Activated CD4-positive, alpha-beta T cell treated with anti-CD3 and anti-CD28 coated beads, Interleukin-10, Interleukin-2, amounts not matched to agents 100 ng/mL and 50 ng/mL, durations not matched to agents 16 hours and 8 hours (primary cell): ENCODE data around the gene VMP1.
"Not testable (repeated sequence)": the region's sequence is repeated elsewhere in the genome, so short reads cannot be mapped to it uniquely, and the experiment has no call there.

Experiments
- DNase-seq: peaks from one replicate; pipeline ENCODE4 v3.0.0-alpha.2; 2020

Gene VMP1

DNA sequence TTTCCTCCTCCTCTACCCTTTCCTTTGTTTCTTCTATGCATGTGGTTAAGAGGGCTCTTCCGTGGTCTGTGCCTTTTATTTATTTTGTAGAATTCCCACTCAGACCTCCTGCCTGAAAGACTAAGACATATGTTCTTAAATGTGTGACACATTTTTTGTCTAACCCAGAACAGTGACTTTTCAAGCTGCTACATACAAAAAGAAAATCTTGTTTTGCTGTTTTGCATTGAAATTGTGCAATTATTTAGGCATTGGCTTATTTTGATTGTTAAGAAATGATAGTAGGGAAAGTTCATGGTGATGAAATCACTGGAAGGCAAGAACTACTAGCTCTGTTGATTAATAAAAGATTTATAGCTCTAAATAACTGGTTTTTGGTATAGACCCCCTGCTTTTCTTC is 108.5 kb downstream of the VMP1 start:
- no peak for DNase-seq

DNA sequence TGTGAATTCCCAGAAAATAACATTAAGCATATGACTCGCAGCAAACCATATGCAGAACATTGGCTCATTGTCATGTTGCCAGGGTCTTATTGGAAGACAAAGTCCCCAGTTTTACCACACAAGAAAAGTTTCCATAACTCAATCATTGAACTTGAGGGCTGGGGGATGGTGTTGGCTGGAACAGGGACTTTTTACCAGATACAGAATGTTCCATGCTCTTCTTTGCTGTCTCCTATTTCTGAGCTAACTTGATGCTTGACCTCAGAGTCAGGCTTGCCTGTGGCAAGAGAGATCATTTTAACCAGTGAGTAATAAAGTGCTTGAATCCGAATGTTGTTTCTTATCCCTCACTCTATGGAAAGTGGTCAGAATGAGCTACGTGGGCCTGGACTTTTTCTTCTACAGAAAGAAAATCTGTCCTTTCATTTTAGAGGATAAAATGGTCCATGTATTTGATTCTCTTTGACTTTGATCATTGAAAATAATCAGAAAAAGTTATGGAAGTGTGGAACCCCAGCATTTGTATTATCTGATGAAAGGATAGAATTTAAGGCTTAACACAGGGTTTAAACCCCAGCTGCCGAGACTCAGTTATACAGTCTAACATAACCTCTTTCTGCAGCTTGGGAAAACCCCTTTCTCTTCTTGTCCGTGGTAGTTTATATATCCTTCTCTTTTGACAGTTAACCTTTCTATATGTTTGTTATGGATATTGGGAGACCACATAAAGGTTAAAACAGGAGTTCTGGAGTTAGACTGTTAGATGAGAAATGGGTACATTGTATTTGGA is 118.3 kb downstream of the VMP1 start:
- peak; percentile 78 for DNase-seq

DNA sequence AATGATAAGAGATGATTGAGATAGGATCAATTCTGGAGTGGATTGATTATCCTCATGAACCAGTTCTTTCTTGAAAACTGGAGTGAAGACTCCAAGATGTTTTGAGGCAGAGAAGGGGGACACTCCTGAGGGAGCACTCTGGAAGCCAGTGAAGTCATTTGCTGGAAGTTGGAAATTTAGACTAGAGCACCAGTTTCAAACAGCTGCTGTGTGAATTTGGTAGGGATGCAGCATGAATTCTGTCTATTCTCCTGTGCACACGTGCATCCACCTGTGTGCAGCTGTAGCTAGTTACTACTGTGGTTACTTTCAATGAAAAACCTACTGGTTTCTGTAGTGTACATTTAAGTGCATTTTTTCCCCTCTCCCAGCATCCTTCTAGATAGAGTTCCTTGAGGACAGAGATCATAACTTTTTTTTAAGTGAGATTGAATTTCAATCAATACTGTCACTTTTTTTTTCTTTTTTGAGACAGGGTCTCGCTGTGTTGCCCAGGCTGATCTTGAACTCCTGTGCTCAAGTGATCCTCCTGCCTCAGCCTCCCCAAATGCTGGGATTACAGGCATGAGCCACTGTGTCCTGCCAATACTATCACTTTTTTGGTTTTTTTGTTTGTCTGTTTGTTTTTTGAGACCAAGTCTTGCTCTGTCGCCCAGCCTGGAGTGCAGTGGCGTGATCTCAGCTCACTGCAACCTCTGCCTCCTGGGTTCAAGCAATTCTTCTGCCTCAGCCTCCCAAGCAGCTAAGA is 119.4 kb downstream of the VMP1 start:
- no peak for DNase-seq

DNA sequence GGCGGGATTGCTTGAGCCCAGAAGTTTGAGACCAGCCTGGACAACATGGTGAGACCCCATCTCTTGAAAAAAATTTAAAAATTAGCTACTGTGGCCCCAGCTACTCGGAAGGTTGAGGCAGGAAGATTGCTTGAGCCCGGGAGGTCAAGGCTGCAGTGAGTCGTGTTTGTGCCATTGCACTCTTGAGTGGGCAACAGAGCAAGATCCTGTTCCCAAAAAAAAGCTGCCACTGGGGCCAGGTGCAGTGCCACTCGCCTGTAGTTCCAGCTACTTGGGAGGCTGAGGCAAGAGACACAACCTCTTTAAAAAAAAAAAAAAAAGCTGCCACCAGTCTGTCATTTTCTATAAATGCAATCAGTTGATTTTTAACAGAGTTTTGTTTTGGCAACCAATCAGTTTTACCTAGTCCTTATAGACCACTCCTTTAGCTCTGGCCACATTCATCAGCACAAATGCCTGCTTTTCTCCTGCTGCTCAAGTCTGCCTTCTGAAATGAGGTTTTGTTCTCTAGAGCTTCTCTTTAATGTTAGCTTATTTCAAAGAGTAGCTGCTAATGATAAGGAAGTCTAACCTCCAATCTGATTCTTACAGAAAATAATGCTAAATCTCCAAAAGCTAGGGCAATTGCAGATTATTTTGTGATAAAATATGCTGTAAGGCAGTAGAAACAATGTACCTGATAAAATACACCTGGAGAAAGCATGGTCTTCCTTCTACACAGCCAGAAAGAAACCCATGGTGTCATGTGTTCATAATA is 120.4 kb downstream of the VMP1 start:
- DNase-seq = peak; percentile 76

DNA sequence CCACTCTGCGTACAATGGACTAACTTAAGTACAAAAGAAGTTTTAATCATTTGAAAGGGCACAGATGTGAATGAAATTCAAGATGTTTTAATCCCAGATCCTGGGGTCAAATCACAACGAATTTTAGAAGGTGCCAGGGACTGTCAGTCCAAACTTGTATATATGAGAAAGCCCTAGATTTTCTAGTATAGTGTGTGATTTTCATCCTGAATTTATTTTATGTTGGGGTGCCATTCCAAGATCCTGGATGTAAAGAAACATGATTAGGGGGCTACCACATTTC is 121.0 kb downstream of the VMP1 start:
- DNase-seq = no peak

DNA sequence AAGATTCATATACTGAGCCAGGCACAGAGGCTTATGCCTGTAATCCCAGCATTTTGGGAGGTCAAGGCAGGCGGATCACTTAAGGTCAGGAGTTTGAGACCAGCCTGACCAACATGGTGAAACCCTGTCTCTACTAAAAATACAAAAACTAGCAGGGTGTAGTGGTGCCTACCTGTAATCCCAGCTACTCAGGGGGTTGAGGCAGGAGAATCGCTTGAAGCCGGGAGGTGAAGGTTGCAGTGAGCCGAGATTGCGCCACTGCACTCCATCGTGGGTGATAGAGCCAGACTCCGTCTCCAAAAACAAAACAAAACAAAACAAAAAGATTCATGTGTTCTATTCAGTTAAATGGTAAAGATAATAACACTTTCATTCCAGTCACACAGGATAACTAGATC is 121.4 kb downstream of the VMP1 start:
- DNase-seq = not testable (repeated sequence)

DNA sequence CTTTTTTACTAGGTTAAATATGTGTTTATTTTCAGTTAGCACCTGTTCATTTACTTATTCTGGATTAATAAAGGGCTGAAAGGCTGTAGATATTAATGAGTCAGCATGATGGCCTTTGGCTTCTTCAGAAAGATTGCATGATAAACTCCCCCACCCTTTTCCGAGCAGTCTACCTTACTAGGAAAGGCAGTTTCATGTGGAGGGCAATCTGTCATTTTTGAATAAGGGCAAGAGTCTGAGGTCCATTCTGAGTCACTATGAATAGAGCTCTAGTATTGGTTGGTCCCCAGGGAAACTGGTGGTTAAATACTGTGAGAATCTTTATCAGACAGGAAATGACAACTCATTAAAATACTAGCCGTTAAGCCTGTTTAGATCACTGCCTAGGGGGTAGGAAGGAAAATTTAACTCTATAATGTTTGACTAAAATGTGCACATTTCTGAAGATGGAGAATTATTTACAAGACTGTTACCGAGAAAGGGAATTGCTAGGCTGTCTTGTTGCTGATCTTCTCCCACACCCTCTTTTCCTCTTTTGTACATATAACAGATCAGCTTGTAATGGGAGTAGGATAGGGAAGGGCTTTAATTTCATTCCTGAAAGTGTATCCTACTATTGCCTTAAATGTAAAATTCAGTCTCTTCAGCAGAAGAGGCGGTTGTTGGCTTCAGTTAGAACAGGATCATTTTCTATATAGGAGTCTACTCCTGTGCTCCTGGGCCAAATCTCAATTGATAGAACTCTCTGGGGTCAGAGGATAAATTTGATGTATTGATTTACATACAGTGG is 122.0 kb downstream of the VMP1 start:
- DNase-seq = peak; percentile 98

DNA sequence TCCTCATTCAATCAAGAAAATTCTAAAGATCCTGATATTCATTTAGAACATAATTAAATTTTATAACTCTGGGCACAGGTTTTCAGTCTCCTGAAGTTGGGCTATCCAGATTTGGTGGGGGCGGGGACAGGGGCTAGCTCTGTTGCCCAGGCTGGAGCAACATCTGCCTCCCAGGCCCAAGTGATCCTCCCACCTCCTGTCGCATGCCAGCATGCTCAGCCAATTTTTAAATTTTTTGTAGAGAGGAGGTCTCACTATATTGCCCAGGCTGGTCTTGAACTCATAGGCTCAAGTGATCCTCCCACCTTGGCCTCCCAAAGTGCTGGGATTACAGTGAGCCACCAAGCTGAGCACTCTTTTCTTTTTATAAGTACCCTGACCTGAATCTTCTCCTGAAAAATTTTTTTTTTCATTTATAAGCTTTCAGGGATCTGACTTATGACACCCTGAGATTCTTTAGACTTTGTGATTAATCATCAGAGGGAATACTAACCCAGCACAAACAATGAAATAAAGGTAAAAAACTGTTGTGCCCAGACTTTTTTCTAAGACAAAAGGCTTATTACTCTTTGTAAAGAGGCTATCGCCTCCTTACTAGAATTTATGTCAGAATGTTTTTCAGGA is 122.7 kb downstream of the VMP1 start:
- DNase-seq = peak; percentile 87

DNA sequence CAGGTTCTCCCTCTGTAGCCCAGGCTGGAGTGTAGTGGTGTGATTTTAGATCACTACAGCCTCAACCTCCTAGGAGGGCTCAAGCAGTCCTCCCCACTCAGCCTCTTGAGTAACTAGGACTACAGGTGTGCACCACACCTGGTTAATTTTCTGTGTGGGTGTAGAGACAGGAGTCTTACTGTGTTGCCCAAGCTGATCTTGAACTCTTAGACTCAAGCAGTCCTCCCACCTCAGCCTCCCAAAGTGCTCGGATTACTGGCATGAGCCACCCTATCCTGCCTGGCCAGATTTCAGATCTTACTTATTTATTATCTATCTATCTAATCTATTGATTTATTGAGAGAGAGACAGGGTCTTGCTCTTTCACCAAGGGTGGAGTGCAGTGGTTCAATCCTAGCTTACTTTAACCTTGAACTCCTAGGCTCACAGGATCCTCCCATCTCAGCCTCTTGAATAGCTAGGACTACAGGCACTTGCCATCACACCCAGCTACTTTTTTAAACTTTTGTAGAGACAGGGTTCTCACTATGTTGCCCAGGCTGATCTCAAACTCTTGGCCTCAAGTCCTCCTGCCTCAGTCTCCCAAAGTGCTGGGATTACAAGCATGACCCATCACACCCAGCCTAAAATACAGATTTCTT is 123.5 kb downstream of the VMP1 start:
- peak; percentile 50 for DNase-seq

DNA sequence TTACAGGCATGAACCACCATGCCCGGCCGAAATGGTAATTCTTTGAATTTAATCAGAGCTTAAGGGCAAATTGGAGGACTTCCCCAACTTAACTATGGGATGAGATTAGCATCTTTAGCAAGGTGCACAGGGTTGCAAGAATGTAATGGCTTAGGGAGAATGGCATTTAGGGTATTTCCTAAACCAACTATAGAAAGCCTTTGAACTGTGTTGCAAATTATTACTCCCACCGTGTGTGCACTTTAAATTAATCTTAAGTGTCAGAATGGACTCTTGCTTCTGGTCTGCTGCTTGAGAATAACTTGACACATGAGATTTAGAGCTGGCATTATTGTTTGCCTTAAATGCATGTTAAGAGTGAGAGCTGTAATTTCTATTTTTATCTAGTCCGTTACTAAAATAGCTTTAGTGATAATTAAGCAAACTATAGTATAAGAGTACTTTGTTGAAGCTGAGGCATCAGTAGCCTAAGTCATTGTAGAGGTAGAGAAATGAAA is 125.5 kb downstream of the VMP1 start:
- DNase-seq = peak; percentile 42

DNA sequence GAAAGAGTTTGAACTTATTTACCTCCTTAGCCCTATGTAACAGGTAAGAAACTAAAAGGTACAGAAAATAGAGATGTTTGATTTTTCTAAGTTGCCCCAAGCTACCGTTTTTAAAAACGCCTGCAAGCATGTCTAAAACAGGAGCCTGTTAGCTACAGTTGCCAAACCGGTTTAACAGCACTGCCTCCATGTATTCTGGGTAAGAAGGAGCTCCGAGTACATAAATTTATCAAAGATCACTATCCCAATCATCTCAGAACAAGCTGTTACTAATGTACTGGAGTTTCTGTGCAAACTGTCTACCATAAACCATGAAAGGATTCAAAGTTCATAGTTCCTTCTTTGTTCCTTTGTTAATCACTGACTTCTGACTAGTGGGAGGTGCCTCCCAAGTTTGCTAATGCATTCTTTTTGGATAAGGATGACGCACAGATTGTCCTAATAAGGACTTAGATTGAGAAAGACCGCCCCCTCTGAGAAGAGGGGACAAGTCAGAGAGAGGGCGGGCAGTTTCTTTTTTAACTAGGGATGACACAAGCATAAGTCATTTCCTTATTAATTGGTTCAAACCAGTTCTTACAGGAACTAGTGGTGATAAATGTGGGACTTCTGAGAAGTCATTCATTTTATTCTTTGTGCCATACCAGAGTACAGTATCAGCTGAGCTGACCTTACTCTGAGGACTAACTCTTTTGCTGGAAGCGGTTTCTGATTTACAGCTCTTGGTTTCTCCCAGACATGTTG is 130.0 kb downstream of the VMP1 start:
- peak; percentile 98 for DNase-seq

DNA sequence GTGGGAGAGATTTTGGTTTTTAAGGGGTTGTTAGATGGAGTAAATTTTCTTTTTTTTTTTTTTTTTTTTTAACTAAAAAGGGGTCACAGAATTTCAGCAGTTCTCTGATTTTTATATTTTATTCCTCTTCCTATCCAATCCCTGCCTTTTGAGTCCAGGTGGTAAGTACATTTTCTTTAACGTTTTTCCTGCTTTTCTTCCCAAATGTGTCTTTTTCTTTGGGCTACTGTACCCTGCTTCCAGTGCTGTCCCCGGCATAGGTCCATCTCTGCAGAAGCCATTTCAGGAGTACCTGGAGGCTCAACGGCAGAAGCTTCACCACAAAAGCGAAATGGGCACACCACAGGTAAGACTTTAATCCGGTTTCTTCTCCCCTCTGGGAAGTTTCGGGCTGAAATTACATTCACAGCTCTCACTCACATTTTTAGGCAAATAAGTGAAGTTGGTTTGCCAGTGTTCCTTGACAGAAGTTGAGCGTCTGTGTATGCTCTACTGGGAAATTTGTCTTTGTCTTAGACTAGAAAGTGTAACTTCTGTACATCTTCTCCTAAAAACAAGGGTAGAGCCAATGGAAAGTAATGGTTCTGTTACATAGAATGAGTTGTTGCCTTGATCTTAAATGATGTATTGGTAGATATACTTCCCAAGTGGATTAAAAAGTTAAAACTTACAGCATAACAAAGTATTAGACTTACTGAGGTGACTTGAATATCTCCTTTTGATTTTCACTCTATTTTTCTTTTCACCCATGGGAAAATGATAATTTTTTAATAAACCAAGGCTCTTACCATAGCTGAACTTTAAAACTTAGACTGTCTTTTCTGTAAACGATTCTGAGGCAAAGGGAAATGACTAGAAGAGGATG is 130.8 kb downstream of the VMP1 start:
- peak; percentile 76 for DNase-seq

DNA sequence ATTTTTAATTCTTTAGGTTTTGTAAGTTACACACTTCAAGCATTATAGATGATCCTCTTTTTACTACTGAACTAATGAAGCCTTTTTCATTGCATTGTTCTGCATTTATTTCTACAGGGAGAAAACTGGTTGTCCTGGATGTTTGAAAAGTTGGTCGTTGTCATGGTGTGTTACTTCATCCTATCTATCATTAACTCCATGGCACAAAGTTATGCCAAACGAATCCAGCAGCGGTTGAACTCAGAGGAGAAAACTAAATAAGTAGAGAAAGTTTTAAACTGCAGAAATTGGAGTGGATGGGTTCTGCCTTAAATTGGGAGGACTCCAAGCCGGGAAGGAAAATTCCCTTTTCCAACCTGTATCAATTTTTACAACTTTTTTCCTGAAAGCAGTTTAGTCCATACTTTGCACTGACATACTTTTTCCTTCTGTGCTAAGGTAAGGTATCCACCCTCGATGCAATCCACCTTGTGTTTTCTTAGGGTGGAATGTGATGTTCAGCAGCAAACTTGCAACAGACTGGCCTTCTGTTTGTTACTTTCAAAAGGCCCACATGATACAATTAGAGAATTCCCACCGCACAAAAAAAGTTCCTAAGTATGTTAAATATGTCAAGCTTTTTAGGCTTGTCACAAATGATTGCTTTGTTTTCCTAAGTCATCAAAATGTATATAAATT is 132.3 kb downstream of the VMP1 start:
- DNase-seq = peak; percentile 49

DNA sequence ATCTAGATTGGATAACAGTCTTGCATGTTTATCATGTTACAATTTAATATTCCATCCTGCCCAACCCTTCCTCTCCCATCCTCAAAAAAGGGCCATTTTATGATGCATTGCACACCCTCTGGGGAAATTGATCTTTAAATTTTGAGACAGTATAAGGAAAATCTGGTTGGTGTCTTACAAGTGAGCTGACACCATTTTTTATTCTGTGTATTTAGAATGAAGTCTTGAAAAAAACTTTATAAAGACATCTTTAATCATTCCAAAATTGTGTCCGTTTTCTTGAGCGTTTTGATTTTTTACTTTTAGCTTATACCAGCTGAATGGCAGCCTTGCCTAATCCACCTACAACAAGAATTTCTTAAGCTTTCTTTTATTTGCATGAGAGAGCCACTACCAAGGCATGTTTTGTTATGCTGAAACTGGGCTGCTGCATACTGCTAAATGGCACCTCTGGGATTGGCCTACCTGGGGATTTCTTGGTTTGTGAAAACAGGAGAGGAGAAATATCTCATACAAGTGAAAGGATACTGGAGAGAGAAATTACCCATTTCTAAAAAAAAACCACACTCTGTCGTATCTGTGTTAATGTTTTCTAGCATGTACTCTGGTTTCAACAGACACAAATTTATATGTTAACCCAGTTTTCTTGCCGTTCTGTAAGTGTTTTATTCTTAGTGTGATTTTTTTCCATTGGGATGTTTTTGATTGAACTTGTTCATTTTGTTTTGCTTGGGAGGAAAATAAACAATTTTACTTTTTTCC is 133.1 kb downstream of the VMP1 start:
- DNase-seq = peak; percentile 71

DNA sequence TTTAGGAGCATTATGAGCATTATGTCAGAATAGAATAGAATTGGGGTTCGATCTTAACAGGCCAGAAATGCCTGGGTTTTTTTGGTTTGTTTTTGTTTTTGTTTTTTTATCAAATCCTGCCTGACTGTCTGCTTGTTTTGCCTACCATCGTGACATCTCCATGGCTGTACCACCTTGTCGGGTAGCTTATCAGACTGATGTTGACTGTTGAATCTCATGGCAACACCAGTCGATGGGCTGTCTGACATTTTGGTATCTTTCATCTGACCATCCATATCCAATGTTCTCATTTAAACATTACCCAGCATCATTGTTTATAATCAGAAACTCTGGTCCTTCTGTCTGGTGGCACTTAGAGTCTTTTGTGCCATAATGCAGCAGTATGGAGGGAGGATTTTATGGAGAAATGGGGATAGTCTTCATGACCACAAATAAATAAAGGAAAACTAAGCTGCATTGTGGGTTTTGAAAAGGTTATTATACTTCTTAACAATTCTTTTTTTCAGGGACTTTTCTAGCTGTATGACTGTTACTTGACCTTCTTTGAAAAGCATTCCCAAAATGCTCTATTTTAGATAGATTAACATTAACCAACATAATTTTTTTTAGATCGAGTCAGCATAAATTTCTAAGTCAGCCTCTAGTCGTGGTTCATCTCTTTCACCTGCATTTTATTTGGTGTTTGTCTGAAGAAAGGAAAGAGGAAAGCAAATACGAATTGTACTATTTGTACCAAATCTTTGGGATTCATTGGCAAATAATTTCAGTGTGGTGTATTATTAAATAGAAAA is 133.8 kb downstream of the VMP1 start:
- DNase-seq = peak; percentile 65

DNA sequence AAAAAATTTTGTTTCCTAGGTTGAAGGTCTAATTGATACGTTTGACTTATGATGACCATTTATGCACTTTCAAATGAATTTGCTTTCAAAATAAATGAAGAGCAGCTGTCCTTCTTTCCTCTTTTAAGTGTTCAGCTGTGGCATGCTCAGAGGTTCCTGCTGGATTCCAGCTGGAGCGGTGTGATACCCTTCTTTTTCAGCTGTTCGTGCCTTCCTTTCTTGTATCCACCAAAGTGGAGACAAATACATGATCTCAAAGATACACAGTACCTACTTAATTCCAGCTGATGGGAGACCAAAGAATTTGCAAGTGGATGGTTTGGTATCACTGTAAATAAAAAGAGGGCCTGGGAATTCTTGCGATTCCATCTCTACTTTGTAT is 134.4 kb downstream of the VMP1 start:
- DNase-seq = not testable (repeated sequence)

DNA sequence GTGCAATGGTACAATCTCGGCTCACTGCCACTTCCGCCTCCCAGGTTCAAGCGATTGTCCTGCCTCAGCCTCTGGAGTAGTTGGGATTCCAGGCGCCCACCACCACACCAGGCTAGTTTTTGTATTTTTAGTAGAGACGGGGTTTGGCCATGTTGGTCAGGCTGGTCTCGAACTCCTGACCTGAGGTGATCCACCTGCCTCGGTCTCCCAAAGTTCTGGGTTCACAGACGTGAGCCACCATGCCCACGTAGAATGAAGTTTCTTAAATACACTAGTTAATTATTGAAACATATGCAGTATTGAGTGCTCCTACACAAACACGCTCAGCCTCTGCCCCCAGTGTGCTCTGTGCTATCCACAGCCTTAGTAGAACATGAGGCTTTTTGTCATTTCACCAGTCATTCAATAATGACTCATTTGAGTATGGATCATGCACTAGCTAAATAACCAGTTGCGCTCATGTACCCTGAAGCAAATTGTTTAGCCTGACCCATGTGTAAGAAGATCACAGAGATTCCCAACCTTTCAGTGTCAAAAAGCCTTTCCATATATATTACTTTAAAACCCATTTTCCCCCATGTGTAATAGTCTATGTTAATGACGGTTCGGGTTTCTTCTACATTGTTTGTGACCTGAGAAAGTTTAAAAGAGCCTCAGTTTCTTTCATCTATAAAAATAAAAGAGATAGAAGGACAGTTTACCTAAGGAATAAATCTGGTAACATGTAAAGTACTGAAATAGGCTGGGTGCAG is 135.6 kb downstream of the VMP1 start:
- peak; percentile 92 for DNase-seq
